Stimulated activated CD4-positive, alpha-beta T cell treated with anti-CD3 and anti-CD28 coated beads, Interleukin-12 subunit alpha, Interleukin-12 subunit beta, amount 100 ng/mL, for 24 hours (primary cell): ENCODE results near the gene C1QTNF6.
"Not testable (repeated sequence)": the region's sequence is repeated elsewhere in the genome, so short reads cannot be mapped to it uniquely, and the experiment has no call there.

Experiments
- DNase-seq, 2 experiments: peaks; one replicate each; pipeline ENCODE4 v3.0.0-alpha.2; 2020; ENCODE audit warnings: low read depth in 2 of 2

Gene C1QTNF6

GRCh38 chr22:37176464-37177061, 11.5 kb downstream of the C1QTNF6 start:
- DNase-seq = no peak

DNA sequence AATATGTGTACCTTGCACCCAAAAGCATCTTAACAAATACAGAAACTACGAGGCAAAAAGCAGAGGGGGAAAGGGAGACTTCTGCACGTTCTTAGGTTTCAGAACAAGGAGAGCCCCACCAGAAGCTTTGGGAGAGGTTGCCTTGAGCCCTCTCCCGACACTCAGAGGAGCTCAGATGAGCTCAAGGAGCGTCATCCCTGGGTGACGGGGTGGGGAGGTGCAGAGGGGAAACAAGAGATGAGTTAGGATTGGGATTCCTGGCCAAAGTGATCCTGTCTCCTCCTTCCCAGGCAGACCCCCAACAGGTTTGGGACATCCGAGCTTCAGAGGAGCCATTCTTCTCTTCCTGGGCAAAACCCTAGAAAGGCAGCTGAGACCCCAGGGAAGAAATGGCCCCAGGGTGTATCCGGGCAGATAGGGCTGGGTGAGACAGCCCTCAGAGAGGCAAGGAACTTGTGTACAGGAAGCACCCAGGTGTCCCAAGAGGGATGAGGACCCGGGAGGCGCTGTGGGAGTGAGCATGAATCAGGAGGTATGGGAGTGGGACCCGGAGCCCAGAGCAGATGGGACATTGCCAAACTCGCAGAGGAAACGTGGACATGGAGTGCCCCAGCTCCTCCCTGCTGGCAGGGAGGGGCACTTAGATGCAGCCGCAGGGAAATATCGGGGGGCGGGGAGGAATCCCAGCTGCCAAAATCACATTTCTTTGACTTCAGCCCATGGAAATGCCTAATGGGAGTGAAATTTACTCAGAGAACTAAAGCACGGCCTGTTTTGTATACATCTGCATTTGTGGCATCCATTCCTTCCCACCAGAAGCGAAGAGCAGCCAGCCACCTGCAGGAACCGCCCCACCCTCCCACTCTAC, 12.4 kb downstream of the C1QTNF6 start:
- no peak for DNase-seq

DNA sequence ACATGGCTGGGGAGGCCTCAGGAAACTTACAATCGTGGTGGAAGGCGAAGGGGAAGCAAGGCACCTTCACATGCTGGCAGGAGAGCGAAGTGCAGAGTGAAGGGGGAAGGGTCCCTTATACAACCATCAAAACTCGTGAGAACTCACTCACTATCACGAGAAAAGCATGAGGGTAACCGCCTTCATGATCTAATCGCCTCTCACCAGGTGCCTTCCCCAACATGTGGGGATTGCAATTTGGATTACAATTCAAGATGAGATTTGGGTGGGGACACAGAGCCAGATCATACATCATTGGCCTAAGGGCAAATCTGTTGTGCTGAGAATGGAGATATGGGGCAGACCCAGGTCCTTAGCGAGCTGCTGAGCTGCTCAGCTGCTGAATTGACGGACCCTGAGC, 13.1 kb downstream of the C1QTNF6 start:
- DNase-seq = no peak

GRCh38 chr22:37173709-37174108, 14.3 kb downstream of the C1QTNF6 start:
- no peak for DNase-seq

- no peak for DNase-seq
Measured at GRCh38 chr22:37172266-37173245, 15.5 kb downstream of the C1QTNF6 start.

DNA sequence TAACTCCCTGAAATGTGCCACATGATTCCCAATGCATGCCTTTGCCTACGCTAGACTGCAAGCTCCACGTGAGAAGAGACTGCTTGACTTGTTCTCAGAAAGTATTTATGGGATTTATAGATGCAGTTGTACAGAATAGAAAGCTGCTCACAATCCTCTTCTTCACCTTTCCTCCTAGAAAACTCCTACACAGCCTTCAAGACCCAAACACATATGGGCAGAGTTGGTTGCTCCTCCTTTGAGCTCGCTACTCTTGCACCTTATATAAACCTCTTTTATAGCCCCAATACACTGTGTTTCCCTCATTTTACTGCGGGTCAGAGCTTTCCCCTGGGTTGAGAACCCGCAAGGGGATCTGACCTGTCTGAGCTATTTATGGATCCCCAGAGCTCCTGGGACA, 16.4 kb downstream of the C1QTNF6 start:
- no peak for DNase-seq

DNA sequence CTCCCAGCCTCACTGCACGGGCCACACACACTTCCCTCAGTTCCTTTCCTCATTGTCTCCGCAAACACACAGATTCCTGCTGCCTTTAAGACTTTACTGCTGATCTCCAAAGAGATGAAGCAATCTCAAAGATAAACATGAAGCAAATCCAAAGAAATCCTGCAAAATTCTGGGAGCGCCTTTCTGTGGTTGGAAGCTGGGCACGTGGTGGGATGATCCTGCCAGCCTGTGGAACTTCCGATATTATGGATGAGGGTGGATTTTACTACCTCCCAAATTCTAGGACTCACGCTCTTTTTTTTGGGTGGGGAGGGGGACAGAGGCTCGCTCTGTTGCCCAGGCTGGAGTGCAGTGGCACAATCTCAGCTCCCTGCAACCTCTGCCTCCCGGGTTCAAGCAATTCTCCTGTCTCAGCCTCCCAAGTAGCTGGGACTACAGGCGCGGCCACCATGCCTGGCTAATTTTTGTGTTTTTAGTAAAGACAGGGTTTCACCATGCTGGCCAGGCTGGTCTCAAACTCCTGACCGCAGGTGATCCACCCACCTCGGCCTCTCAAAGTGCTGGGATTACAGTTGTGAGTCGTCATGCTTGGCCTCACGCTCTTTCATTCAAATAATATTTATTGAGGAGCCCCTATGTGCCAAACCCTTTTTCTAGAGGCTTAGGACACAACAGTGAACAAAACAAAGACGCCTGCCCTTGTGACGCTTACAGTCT, 17.2 kb downstream of the C1QTNF6 start:
- DNase-seq = not testable (repeated sequence)

- no peak for DNase-seq
Measured at GRCh38 chr22:37169947-37170688, 17.9 kb downstream of the C1QTNF6 start.

GRCh38 chr22:37169406-37169805, 18.6 kb downstream of the C1QTNF6 start:
- DNase-seq = no peak

DNA sequence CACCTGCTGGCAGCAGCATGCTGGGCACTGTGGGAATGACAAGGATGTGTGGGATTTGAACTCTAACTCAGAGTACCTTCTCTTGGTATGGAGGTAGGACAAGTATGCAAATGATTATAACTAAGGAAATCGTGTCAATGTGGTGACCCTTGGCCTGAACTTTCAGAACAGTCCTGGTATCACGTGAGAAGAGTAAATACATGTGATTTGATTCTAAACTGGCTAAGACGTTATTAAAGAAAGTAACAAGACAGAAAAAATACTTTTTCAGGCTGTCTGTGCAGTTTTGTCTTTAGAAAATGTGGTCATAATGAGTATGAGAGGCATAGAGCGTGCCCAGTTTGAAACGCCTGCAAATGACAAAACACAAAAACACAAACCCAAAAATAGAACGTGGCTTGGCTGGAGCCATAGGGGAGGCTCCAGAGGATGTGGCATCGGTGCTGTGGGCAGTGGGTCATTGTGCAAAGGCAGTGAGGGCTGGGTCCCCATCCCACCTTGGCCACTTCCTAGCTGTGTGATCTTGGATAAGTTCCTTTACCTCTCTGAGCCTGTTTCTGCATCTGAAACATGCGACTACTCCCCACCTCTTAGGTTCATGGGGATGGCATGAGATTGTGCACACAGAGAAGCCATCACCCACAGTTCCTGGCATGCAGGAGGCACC, 19.9 kb downstream of the C1QTNF6 start:
- DNase-seq = no peak

DNA sequence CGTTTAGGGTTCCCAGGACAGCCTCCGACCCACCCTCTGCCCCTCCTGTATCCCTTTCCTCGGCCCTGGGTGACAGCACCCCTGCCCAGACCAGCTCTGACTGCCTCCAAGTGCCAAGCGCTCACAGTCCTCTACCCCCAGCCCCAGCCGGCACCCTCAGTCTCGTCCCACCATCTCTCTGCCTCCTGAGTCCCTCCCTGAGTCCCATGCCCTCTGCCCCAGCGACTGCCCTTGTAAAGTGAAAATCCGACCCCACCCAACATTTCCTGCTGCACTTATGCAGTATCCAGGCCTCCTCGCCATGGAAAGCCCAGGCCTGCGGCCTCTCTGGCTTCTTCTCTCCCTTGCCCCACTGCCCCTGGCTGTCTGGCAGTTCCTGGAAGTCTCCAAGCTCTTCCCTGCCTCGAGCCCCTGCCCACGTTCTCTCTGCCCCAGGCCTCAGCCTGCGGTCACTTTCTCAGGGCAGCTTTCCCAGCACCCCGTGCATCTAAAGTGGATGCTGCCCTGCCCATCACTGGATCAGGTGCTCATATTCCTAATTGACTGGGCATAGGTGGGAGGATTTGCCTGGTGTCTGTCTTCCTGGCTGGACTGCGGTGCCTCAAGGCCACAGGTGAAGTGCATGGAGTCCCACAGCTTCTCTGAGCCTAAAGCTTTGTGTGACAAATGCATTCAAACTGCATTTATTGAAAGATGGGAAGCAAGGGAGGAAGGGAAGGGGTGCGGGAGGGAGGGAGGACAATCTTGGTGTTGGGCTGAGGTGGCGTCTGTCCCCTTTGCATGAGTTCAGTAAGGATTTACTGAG, 20.7 kb downstream of the C1QTNF6 start:
- DNase-seq = no peak

- DNase-seq = peak; percentile 70 to 85
Measured at GRCh38 chr22:37166675-37167066, 21.4 kb downstream of the C1QTNF6 start.

DNA sequence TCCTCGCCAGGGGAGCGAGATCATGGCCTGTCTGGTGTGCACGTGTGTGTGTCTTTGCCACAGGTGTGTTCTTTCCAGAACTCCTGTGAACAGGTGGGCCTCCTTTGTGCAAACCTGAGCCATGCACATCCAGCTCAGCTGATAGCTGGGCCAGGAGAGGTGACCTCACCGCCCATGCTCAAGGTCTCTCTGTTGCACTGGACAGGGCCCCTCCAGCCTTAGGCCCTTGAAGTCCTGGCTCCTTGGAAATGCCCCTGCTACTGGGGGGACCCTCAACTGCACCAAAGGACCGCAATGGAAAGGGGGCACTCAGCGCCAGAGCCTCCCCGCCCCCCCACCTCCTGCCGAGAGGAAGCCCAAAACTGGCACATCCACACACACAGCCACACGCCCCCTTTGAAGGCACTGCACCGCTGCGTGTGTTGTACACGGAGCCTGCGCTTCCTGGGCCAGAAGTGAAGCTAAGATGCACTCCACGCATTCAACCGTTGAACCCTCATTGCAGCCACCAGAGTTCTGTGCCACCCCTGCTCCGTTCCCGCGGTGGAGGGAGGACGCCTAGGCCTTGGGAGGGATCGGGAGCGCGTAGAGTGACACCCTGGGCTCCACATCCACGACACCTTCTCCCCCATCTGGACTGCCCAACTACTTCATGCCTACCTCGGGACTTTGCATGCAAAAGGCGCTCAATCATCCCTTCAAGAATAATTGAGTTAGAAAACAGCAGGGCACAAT, 21.9 kb downstream of the C1QTNF6 start:
- DNase-seq = no peak

DNA sequence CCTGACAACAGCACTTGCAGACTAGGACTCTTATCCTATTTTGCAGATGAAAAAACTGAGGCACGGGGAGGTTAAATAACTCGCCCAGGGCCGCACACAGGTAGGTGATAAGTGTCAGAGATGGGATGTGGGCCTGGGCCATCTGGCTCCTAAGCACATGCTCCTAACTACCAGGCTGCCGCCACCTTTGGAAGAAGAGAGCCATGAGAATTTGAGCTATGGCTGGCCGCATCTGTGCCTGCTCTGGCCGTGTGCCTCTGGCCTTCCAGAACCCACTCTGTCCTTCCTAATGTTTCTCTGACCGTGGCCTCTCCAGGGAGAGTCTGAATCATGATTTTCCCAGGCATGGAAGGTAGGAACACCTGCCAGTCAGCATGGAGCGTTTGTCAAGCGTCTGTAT, 23.0 kb downstream of the C1QTNF6 start:
- DNase-seq = no peak

GRCh38 chr22:37164505-37164887, 23.6 kb downstream of the C1QTNF6 start:
- DNase-seq = no peak

DNA sequence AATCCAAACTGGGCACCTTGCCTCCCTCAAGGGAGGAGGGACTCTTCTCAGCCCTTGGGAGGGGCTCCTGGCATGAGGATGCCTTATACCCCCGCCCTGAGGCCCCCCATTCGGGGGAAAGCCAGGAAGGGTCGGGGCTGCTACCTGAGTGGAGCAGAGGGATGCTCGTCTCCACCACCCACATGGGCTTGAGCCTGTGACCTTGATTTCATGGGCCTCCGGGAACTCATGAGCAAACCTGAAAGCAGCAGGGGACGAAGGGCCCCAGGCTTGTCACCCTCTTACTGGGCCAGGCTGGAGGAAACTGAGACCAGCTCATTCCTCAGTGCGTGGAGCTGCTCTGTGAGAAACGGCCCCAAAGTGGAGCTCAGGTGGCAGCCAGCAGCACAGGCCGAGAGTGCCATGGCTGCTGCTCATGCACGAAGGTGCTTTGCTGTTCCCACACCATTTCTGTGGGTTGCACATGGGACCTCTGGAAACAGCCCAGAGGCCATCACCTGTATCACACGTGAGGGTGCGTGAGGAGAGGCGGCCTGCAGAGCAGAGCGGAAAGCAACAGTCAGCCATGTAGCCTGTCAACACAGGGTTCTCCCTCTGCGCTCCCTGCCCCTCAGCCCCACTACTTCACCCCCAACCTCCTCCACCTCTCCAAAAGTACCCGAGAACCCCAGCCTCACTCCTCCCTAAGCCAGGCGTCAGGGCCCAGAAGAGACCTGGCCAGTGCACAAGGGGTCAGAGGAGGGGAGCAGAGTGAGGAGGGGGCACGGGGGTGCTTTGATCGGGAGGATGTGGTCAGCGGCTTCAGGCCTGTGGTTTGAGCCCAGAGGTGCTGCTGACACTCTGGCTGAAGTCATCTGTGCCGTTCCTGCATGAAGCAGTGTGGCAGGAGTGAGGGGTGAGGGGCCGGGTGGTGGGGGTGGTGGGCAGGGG, 24.2 kb downstream of the C1QTNF6 start:
- peak in 1 of 2 experiments; percentile 72 for DNase-seq

- no peak for DNase-seq
Measured at GRCh38 chr22:37163096-37163489, 25.0 kb downstream of the C1QTNF6 start.
